HG02798 (cell line): ENCODE results near the gene SLC25A4.
"Not testable (repeated sequence)": the region's sequence is repeated elsewhere in the genome, so short reads cannot be mapped to it uniquely, and the experiment has no call there.

Source experiments
- ATAC-seq: cut with Tn5 transposase; IDR thresholded peaks from one replicate; pipeline ENCODE4 v1.9.1; 2021; ENCODE audit warnings: mild to moderate bottlenecking; ENCODE audit not compliant: unreplicated experiment, poor library complexity

Gene SLC25A4

DNA sequence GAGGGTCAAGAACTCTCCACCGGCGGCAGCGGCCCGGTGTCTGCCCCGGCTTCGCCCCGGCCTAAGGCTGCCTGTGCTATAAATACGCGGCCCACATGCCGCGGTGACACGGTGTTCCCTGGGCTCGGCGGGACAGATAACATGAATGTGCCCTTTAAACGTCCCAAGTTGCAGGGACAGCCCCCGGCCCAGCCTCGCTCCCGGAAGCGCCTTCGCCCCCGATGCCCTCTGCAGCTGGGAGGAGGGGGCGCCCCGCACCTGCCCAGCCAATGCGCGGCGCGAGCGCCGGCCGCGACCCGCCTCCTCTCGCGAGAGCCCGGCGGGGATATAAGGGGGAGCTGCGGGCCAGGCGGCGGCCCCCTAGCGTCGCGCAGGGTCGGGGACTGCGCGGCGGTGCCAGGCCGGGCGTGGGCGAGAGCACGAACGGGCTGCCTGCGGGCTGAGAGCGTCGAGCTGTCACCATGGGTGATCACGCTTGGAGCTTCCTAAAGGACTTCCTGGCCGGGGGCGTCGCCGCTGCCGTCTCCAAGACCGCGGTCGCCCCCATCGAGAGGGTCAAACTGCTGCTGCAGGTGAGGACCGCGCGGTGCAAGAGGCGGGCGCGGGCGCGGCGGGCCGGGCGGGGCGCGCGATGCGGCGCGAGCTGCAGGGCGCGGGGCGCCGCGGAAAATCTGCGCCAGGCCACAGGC lies at the start of gene SLC25A4:
SLC25A4 (plus strand) TSS at position 355 of the 689 bp plus-strand sequence; CDS start at position 462, 107 bp downstream.
- ATAC-seq, result peak; percentile 97

DNA sequence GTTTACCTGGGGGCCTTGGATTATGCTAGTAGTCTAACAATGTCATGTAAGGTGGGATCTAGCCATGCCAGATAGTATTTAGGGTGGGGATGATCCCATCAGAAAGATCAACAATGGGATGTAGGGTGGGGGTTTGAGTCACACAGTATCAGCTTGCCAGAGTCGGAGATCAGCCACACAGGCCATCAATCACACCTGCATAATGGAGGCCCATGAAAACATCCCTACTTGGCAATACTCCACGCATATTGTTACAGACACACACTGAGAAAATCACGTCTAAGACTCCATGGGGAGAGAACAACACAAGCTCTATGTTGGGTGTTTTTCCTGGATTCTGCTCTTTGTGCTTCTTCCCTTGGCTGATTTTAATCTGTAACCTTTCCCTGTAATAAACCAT lies 49.5 kb upstream of the SLC25A4 start:
- ATAC-seq, result no peak

DNA sequence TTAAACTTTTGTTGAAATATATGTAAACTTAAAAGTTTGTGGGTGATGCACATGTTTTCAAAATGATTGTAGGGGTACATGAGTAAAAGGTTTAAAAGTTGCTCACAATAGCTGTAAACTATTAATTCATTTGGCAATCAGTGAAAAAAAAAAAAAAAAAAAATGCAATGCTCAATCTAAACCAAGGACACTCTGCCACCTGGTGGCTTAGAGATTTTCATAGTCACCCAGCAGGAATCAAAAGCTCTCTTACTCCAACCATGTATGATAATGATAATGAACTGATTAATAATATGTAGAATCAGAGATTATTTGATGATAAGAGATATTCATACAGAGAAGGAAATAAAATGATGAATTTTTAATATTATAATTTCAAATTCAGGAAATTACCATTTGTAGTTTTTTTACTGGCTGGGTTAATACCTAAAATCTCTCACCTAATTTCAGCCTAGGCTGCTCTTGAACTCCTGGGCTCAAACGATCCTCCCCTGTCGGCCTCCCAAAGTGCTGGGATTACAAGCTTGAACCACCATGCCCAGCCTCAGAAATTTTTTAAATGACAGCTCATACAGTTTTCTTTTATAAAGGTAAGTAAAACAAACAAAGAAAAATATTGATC lies 46.9 kb upstream of the SLC25A4 start:
- no peak for ATAC-seq

DNA sequence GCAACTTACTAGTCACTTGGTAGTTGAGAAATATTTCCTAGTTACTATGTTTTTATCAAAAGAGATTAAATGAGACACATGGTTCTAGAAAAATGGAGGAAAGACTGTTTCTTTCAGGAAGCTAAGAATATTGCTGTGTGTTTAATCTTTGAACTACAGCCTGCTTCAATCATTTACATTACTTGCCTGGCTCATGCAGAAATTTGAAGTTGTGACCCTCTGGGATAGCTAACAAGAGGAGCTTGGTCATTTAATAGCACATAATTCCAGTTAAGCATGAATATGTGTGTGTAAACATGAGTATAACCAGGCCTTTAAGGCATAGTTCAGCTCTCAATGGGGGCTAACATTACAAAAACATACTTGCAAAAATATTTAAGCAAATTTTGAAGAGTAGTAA lies 44.6 kb upstream of the SLC25A4 start:
- no peak for ATAC-seq

DNA sequence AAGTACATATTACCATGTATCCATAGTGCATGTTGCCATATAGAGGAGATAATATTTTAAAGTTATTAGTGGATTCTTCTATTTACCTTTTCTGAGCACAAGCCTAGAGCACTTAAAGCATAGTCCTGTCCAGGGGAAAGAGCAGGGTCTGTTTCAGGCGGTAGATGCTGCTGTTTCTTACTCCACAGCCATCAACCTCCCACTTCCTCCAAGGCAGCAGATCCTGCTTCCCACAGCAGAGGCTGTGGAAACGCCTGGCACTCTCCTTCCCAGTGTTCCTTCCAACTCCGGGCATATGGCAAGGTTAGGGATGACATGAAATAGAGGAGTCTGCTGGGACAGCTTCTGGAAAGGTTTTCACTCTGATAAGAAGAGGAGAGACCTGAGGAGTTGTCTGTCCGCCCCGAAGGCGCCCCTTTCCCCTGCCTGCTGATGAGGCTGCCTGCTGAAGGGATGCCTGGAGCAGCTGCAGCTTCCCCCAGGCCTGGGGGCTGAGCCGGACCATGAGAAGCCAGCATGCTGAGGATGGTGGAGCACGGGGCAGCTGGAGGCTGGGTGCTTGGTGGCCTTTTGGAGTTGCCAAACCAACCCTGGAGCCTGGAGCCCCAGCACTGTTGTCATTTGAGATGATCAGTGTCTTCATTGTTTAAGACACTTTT lies 43.9 kb upstream of the SLC25A4 start:
- ATAC-seq, result no peak

DNA sequence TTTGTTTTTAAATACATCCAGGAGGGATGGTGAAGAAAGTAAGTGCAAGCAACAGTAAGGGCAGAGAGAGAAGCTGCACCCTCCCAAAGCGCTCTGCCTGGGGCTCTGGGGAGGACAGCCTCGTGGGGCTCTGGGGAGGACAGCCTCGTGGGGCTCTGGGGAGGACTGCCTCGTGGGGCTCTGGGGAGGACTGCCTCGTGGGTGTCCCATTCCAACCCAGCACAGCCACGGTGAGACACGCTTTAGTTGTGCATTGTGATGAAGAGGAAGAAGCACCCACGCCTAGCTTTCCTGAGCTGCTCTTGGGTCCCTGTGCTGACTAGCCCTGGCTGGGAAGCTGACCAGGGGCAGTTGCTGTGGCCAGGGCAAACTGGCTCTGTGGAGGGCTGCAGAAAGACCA lies 43.1 kb upstream of the SLC25A4 start:
- no peak for ATAC-seq

DNA sequence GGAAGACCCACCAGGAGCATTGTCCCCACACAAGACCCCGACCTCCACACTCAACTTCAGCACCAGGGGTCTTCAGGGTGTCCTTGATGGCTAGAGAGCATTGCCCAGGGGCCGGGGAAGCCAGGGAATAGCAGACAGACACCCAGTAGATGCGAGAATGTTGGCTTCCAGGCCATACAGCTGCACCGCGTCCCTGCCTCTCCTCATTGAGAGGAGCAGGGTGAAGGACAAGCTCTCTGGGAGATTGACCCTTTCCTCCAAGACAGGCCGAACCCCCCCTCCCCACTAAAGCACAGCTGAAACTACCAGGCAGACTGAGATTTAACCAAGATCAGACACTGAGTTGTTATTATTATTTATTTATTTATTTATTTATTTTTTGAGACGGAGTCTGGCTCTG lies 42.6 kb upstream of the SLC25A4 start:
- no peak for ATAC-seq

DNA sequence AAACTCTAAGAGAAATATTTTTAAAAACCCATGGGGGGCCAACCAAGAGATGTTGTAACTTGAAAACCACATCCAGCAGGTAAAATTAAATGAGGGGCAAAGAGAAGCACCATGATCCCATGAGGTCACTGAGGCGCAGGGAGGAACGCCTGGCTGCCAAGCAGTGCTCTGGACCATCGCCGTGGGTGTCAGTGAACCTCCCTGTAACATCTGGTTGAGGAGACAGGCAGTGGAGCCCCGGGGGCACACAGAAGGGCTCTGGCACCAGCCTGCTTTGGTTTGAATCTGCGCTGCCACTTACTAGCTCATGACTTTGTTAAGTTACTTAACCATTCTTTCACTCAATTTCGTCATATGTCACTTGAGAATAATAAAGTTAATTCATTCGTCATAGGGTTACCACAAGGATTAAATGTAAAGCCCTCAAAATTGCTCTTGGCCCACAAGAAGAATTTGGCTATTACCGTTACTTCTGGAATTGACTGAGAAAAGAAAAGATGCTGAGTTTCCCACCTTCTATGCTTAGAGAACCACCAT lies 41.6 kb upstream of the SLC25A4 start:
- ATAC-seq, result no peak

DNA sequence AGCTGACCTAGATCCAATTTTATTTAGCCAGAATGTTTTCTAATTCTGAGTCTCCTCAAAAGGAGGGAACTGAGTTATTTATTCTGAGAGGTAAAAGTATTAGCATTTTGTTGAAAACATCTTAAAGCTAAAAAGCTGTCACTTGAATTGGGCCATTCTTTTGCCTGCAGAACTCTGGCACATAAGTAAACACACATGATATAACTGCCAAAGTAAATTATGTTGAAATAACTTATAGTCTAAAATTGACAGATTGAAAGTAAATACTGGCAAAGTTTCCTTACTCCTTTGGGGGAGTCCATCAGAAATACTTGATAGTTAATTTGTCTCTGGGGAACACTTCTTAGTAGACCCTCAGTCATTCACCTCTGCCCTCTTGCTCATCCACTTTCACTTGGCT lies 38.3 kb upstream of the SLC25A4 start:
- no peak for ATAC-seq

DNA sequence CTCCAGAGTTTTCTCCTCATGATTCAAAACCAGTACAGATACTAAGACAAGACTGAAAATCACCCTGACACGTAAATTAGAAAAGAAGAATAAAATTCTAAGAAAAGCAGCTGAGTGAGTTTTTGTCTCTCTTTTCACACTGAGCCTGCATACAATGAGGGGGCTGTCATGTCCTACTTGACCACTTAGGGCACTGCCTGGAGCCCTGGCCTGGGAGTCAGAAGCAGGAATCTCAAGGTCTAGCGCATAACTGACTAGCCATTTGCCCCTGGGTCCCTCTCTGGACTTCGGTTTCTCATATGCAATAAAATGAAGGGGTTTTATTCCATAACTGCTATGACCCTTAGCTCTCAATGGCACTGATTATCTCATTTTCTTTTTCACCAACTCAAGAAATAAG lies 36.7 kb upstream of the SLC25A4 start:
- ATAC-seq, result no peak

DNA sequence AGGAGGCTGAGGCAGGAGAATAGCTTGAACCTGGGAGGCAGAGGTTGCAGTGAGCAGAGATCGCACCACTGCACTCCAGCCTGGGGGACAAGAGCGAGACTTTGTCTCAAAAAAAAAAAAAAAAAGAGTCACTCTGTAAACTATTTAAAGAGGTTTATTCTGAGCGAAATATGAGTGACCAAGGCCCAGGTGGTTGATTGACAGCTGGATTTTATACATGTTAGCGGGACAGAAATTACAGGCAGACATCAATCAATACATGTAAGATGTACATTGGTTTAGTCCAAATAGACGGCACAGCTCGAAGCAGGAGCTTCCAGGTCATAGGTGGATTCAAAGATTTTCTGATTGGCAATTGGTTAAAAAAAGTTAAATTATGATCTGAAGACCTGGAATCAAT lies 35.5 kb upstream of the SLC25A4 start:
- ATAC-seq, result not testable (repeated sequence)

DNA sequence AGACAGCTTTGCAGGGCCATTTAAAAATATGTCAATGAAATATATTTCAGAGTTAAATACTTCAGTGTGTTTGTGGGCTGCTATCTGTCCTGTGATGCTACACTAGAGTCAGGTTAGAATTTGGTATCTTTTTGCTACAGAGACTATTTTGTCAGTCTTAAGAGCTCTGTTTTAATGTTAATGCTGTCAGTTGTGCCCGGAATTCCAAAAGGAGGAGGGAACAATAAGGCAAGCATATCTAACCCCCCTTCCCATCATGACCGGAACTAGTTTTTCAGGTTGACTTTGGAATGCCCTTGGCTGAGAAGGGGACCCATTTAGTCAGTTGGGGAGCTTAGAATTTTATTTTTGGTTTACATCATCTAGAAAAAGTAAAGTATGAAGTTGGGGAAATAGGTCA lies 34.9 kb upstream of the SLC25A4 start:
- no peak for ATAC-seq

DNA sequence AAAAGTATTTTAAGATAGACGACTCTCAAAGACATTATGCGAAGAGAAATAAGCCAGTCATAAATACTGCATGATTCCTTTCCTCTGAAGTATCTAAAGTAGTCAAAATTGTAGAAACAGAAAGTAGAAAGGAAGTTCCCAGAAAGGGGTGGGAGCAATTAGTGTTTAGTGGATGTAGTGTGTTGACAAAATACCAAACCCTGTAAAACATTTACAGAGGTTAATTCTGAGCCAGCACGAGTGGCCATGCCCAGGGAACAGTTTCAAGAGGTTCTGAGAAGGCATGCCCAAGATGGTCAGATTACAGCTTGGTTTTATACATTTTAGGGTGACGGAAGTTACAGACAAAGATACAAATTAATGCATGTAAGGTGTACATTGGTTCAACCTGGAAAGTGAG lies 34.4 kb upstream of the SLC25A4 start:
- ATAC-seq, result no peak

DNA sequence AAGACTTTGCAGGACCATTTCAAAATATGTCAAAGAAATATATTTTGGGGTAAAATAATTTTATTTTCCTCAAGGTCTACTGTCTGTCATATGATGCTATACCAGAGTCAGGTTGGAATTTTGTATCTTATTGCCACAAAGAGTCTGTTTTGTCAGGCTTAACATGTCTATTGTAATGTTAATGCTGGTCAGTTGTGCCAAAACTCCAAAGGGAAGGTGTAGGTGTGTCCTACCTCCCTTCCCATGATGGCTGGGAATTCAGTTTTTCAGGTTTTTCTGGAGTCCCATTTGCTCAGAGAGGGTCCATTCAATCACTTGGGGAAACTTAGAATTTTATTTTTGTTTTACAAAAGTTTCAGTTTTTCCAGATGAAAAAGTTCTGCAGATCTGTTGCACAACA lies 33.3 kb upstream of the SLC25A4 start:
- no peak for ATAC-seq

DNA sequence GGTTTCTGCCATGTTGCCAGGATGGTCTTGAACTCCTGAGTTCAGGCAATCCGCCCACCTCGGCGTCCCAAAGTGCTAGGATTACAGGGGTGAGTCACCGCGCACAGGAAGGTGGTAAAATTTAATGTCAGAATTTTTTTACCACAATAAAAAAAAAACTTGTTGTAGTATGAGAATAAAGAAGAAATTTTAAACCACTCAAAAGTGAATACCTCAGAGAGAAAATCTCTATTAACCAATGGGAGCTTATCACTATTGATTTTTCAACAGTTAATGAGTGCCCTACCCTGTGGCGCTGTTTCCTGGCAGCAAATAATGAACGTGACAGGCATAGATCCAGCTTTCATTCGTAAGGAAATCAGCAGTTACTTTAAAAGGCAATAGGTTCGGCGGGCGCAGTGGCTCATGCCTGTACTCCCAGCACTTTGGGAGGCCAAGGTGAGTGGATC lies 32.7 kb upstream of the SLC25A4 start:
- ATAC-seq, result no peak

DNA sequence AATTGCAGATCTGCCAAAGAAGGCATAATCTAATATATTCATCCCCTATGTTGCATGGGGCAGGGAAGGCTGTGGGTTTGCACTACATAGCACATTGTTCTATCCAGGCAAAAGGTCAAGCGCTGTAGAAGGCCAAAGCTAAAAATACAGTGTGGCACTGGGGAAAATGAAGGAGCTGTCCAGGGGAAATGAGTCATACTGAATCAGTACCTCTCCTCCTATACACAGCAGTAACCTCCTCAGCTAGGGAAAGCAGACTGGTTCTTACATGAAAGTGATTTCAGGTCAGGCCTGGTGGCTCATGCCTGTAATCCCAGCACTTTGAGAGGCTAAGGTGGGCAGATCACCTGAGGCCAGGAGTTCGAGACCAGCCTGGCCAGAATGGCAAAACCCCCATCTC lies 31.0 kb upstream of the SLC25A4 start:
- no peak for ATAC-seq

DNA sequence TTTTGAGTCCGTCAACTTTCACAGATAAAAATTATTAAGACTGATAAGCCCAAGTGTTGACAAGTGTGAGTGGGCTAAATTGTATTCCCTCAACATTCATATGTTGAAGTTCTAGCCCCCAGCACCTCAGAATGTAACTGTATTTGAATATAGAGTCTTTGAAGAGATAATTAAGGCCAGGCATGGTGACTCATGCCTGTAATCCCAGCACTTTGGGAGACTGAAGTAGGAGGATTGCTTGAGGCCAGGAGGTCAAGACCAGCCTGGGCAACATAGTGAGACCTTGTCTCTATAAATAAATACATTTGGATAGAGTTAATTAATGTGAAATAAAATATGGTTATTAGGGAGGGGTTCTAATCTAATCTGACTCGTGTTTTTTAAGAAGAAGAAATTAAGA lies 29.7 kb upstream of the SLC25A4 start:
- ATAC-seq, result no peak

DNA sequence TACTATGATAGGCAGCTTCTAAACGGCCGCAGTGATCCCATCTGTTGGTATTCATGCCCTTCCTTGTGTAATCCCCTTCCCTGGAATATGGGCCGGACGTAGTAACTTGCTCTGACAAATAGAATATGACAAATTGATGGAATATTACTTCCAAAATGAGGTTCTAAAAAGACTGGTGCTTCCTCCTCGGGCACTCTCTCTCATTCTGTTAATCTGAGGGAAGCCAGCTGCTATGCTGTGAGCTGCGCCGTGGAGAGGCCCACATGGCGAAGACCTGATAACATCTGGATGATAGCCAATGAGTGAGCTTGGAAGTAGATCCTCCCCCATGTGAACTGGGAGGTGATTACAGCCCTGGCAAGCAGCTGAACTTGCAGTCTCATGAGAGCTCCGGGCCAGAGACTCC lies 27.2 kb upstream of the SLC25A4 start:
- no peak for ATAC-seq

DNA sequence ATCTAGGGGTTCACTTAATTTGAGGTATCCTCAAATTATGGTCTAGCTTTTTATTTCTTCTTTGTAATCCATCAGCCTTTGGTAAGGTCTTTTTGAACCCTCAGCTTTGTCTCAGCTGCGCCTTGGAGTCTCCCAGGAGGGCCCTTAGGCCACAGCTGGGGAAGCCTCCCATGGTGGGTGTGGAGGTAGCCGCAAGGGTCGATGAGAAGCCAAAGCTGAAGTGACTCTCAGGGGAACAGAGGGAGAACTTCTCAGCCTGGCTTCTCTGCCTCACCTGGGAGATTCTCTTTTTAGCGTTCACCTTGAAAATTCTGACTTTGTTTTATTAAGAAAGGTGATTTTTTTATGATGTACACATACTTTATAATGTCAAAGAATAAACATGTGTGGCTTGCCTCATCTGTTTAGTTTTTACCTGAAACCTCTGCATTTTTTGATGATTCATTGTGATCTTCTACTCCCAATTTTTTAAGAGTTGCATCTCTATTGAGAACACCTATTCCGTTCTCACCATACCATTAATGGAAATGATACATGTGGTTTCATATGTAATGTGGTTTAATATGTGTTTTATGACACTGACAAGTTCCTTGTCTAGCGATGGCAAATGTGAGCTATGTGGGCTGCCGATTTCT lies 25.6 kb upstream of the SLC25A4 start:
- no peak for ATAC-seq

DNA sequence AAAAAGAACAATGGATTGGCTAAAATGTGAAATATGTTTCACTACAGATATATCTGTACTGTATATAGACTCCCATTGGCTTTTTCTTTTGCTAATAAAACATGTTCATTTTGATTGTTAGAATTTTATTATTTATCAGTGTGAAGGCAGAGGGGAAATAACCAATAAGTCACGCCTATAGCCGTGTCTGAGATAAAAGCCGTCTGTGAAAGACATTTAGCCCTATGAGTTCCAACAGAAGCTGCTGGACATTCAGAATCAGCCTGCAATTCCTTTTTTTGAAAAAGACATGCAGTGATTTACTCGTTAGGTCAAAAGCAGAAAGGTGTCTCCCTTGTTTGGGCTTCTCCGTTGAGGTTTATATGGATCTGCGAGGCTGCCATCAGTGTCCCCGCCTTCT lies 24.2 kb upstream of the SLC25A4 start:
- no peak for ATAC-seq

DNA sequence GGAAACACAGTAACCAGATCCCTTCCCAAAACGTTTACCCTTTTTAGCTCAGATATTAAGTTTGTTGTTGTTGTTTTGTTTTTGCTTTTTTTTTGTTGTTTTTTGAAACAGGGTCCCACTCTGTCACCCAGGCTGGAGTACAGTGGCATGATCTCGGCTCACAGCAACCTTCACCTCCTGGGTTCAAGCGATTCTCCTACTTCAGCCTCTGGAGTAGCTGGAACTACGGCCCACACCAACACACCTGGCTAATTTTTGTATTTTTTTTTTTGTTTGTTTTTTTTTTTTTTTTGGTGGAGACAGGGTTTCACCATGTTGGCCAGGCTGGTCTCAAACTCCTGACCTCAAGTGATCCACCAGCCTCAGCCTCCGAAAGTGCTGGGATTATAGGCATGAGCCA lies 23.6 kb upstream of the SLC25A4 start:
- not testable (repeated sequence) for ATAC-seq
